Fibroblast of skin of left quadriceps (primary cell): ENCODE results near the gene ORAI2.
"Not testable (repeated sequence)": the region's sequence is repeated elsewhere in the genome, so short reads cannot be mapped to it uniquely, and the experiment has no call there.

Experiments used
- DNase-seq, 2 experiments: peaks; one replicate each; pipeline ENCODE4 v3.0.0-alpha.2; 2013; ENCODE audit warnings: low read depth in 2 of 2

Gene ORAI2

GRCh38 chr7:102446387-102447156, 13.2 kb downstream of the ORAI2 start:
- no peak for DNase-seq

GRCh38 chr7:102447311-102447710, 13.9 kb downstream of the ORAI2 start:
- no peak for DNase-seq

- no peak for DNase-seq
Measured at GRCh38 chr7:102449136-102449535, 15.8 kb downstream of the ORAI2 start.

DNA sequence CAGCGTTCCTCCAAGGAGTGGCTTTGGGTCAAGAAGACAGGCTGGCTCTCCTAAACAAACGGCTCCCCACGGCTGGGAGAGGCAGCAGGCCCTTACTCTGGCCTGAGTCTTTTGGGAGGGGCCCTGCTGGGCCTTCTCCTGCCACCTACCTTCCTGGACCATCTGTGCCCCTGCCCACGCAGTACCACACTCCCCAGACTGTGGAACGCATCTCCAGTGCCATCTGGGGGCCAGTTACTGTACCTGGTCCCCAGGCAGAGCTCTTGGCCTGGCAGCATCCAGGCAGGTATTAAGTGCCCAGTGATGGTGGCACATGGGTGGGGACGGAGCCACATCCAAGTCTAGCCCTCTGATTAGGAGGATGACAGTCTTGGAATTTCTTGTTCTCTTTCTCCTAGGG, 16.9 kb downstream of the ORAI2 start:
- no peak for DNase-seq

GRCh38 chr7:102451371-102452054, 18.1 kb downstream of the ORAI2 start:
- DNase-seq = no peak

DNA sequence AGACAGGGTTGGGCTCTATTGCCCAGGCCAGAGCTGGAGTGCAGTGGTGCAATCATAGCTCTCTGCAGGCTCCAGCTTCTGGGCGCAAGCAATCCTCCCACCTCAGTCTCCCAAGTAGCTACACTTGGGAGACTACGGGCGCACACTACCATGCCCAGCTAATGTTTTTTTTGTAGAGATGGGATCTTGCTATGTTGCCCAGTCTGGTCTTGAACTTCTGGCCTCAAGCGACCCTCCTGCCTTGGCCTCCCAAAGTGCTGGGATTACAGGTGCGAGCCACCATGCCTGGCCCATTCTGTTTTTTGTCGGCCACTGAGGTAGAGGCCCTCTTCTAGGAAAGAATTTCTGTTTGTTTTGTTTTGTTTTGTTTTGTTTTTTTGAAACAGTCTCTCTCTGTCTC, 19.1 kb downstream of the ORAI2 start:
- DNase-seq = no peak

DNA sequence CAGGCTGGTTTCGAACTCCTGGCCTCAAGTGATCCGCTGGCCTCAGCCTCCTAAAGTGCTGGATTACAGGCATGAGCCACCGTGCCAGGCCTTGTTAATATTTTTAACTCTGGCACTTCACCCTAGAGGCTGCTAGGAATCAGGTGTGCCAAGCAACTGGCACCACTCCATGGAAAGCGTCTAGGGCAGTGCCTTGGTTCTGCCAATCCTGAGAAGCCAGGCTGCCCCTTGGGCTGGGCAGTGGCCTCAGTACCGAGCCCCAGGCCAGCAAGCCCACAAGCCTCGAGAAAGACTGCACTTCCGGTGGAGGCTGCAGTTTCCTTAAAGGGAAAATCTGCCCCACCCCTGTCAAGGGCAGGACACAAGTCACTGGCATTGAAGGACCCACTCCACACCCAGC, 19.9 kb downstream of the ORAI2 start:
- no peak for DNase-seq

- no peak for DNase-seq
Measured at GRCh38 chr7:102454468-102454867, 21.1 kb downstream of the ORAI2 start.

- not testable (repeated sequence) for DNase-seq
Measured at GRCh38 chr7:102454932-102455331, 21.6 kb downstream of the ORAI2 start.

DNA sequence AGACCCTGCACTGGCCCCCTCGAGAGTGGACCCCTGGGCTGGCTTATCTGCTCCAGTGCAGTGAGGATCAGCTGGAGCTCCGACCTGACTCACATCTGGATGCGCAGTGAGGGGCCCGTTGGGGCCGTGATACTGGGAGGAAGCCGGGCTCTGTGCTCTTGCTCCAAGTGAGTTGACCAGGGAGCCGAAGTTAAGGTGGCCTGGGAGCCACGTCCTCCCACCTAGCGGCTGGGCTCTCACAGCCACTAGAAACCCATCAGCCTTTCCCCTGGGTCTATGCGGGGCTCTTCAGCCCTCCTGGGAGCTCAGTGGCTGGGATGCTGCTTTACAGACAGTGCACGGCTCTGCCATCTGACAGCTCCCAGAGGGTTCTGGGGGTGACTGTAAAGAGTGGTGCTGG, 22.2 kb downstream of the ORAI2 start:
- no peak for DNase-seq

- DNase-seq = peak; percentile 9 to 18
Measured at GRCh38 chr7:102456327-102456726, 23.0 kb downstream of the ORAI2 start.

DNA sequence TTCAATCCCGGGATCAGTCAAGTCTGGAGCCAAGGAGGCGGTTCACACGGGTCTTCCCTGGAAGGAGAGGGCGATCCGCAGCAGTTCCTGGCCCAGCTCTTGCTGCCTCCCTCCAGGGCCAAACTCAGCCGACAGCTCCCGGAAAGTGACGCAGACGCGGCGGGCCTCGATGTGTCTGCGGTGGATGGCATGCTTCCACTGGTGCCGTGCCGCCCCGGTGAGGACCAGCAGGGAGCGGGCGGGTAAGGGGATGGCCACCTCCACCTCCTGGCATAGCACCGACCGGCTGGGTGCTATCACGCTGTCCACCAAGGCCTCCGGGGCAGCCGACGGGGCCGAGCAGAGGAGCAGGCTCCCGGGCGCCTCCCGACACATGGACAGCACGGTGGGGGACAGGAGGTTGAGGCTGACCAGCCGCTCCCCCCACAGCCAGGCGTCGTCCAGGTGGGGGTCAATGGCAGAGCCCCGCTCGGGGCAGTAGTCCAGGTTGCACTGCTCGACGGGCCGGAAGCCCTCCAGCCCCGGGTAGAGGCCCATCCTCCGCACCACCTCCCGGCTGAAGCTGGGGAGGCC, 24.1 kb downstream of the ORAI2 start:
- DNase-seq = no peak

GRCh38 chr7:102459221-102459844, 26.0 kb downstream of the ORAI2 start:
- no peak for DNase-seq

- no peak for DNase-seq
Measured at GRCh38 chr7:102460467-102460866, 27.1 kb downstream of the ORAI2 start.

DNA sequence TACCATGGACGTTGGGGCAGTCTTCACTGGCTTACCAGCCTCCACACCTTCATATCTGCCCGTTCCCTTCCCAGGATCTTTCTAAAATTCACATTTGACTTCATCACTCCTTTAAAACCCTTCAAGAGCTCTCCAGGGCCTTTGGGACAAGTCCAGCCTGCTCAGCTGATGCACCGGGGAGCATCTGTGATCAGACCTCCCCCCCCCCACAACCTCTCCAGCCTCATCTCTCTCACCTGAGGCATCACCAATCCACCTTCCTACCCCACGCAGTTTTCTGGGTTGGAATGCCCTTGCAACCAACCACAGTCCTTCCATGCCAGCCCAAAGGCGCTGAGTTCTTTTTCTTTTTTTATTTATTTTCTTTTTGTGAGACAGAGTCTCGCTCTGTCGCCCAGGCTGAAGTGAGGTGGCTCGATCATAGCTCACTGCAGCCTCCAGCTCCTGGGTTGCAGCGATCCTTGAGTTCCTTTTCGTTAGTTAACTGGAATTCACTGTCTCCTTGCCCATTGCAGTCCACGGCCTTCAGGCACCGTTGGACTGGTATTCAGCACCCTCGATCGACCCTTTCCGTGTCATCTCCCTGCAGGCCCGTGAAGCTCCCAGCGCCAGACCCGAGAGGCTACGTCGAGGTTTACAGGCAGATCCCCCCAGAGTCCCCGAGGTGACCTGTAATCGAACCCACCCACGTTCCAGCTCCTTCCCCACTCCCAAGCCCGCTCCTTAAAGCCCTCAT, 30.6 kb downstream of the ORAI2 start:
- DNase-seq = no peak

DNA sequence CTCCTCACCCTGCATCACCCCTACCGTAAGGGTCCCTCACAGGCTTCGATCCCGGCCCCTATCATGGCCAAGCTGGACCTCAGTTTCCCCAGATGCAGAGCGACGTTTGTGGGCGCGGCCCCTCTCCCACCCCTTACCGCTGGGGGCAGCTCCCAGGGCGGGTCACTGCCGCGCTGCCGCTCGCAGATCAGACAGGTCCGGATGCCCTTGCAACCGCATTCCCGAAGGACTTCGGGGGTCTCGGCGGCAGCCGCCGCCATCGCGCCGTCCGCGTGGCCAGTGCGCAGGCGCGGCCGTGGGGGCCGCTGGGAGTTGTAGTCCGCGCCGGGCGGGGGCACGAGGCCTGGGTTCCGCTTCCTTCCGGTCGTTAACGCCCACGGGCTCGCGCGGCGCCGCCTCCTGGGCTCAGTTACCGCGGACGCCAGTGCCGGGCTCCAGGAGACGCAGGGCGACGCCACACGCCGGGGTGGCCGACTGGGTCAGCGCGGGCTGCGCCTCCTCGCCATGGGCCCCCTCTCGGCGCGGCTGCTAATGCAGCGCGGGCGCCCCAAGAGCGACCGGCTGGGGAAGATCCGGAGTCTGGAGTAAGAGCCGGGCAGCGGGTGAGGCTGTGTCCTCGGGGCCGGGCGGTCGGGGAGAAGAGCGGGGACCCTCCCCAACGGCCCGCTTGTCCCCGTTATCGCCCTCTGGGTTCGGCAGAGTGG, 31.4 kb downstream of the ORAI2 start, which contains the start of the genes ALKBH4 and LRWD1:
Gene ALKBH4, minus strand, starts transcription at position 287 of the 704 bp plus-strand sequence. Its CDS starts 27 bp downstream, at position 260.
Gene LRWD1, plus strand, starts transcription at position 408 of the 704 bp plus-strand sequence. Its CDS starts 97 bp downstream, at position 505.
- peak; percentile 78 to 80 for DNase-seq

DNA sequence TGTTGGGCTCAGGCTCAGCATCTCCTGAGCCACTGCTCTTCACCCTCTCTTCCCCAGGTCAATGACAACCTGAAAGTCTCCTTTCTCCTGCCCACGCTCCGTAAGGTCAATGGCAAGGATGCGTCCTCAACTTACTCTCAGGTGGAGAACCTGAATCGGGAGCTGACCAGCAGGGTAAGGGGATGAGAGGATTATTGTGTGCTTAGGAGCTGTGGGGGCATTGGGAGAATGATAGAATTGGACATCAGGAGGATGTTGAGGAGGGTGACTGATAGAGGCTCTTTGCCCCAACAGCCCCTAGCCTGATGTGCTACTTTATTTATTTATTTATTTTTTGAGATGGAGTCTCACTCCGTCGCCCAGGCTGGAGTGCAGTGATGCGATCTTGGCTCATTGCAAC, 32.7 kb downstream of the ORAI2 start:
- no peak for DNase-seq

DNA sequence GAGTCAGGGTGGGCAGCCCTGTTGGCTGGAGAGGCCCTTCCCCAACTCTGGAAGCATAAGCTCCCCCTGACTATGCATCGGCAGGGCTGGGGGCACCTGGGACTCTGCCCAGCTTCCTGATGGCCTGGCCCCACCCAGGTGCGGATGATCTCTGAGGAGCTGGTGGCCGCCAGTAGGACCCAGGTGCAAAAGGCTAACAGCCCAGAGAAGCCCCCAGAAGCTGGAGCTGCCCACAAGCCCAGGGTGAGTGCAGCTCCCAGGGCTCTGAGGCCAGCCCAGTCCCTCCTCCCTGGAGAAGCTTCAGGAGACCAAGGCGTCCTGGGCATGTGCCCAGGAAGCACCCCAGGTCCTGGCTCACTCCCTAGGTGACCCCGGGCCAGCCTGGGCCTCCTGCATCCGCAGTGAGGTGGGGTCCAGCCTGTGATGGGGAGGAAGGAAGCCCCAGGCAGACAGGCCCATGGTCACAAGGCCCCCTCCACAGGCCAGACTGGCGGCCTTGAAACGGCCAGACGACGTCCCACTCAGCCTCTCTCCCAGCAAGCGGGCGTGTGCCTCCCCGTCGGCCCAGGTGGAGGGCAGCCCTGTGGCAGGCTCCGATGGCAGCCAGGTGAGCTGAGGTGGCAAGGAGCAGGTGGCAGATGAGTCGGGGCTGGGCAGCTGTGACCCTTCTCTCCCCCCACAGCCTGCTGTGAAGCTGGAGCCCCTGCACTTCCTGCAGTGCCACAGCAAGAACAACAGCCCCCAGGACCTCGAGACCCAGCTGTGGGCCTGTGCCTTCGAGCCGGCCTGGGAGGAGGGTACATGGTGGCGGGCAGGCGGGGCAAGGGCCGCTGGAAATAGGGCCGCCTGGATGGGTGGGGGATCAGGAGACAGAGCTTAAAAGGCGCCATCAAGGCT, 34.5 kb downstream of the ORAI2 start:
- DNase-seq = no peak

DNA sequence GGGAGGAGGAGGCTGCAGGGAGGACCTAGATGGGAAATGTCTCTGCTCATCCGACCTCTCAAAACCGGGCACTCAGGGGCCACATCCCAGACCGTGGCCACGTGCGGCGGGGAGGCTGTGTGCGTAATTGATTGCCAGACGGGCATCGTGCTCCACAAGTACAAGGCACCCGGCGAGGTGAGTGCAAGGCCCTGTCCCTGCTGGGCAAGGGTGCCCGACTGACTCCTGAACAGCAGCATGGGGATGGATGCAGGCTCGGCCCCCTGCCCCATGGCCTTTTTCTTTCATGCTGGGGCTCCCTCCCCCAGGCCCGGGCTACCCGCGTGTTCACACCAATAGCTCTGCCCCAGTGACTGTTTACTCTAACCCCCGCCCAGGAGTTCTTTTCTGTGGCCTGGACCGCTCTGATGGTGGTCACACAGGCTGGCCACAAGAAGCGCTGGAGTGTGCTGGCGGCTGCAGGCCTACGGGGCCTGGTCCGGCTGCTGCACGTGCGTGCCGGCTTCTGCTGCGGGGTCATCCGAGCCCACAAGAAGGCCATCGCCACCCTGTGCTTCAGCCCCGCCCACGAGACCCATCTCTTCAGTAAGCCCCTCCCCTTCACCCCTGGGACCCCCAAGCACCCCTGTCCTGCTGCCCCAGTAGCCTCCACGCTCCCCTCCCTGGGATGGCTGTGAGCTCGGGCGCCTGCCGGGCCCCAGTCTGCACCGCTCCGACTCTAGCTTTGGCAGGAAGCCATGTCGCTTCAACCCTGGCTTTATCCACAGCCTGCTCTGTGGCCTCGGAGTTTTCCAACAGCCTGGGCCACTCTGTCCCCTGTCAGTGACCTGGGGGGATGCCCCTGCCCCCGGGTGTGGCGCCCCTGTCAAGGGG, 35.3 kb downstream of the ORAI2 start:
- no peak for DNase-seq
